ENCODE measurements around the gene SMARCA1.

DNA sequence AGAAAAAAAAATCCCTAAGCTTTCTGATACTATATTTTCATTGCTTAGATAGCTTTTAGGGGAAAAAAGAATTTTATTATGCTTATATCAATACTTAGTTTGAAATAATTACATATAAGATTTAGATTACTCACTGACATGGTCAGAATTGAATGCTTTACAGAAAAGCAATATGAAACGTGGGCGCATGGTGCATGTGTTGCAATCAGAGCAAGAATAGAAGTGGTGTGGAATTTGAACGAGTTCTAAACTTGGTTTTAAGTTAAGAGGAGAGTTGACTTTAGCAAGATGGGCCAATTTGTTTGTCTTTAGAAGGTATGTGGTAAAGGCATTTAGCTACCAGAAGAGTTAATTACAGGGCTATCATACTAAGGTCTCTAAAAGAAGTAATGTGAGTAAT, 38.2 kb upstream of the SMARCA1 start:
- TF ChIP-seq, protein P1, sequence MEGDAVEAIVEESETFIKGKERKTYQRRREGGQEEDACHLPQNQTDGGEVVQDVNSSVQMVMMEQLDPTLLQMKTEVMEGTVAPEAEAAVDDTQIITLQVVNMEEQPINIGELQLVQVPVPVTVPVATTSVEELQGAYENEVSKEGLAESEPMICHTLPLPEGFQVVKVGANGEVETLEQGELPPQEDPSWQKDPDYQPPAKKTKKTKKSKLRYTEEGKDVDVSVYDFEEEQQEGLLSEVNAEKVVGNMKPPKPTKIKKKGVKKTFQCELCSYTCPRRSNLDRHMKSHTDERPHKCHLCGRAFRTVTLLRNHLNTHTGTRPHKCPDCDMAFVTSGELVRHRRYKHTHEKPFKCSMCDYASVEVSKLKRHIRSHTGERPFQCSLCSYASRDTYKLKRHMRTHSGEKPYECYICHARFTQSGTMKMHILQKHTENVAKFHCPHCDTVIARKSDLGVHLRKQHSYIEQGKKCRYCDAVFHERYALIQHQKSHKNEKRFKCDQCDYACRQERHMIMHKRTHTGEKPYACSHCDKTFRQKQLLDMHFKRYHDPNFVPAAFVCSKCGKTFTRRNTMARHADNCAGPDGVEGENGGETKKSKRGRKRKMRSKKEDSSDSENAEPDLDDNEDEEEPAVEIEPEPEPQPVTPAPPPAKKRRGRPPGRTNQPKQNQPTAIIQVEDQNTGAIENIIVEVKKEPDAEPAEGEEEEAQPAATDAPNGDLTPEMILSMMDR (IDR thresholded peaks at IDR 0.05) = no peak
- TF ChIP-seq POLR2A (IDR thresholded peaks at IDR 0.05) = no peak
